Stomach (tissue), 9 donors: ENCODE results near the gene CRYGS. TPM values are rescaled to one million over a fixed set of nuclear protein-coding genes. Genes with fewer than 3 reads are reported as not detected.

Experiments used
- DNase-seq, 2 donors: peaks; one replicate each; pipeline versions ENCODE4 v3.0.0 to v3.0.0-alpha.2; 2013 to 2019
- H3K27ac ChIP-seq, 5 donors: fragments of 200-600 bp in 4 of 5; sonication (generic) in 4 of 5; one replicate each; pipeline ENCODE4 v1.5.1; 2013 to 2019; ENCODE audit warnings: mild to moderate bottlenecking in 1 of 5, moderate library complexity in 1 of 5
- H3K27me3 ChIP-seq, 3 donors: fragments of 200-600 bp; sonication (generic); one replicate each; pipeline ENCODE4 v1.5.1; 2017 to 2019; ENCODE audit warnings: mixed run types in 1 of 3
- H3K36me3 ChIP-seq, 4 donors: fragments of 200-600 bp; sonication (generic); 1 replicate in 3 of 4; 2 replicates in 1 of 4; pipeline ENCODE4 v1.5.1; 2016 to 2019
- H3K4me1 ChIP-seq, 4 donors: fragments of 200-600 bp; sonication (generic); one replicate each; pipeline ENCODE4 v1.5.1; 2016 to 2019
- H3K4me3 ChIP-seq, 4 donors: fragments of 200-600 bp; sonication (generic) in 3 of 4; one replicate each; pipeline ENCODE4 v1.5.1; 2016 to 2019; ENCODE audit warnings: mild to moderate bottlenecking in 1 of 4
- H3K9me3 ChIP-seq, 4 donors: fragments of 200-600 bp; sonication (generic); one replicate each; pipeline ENCODE4 v1.5.1; 2016 to 2019
- EP300 ChIP-seq: sonication (generic); formaldehyde crosslinking; IDR thresholded peaks from one replicate; pipeline ENCODE4 v1.6.1; 2017; ENCODE audit warnings: antibody characterized with exemption
- POLR2A ChIP-seq, 4 donors: fragments of 450-650 bp; IDR thresholded peaks; one replicate each; pipeline ENCODE4 v1.6.1; 2016; ENCODE audit warnings: antibody characterized with exemption in 4 of 4, control low read depth in 2 of 4, mild to moderate bottlenecking in 1 of 4, moderate library complexity in 1 of 4
- POLR2AphosphoS5 ChIP-seq, 3 donors: sonication (generic); formaldehyde crosslinking; IDR thresholded peaks; one replicate each; pipeline ENCODE4 v1.6.1; 2016; ENCODE audit warnings: antibody characterized with exemption in 3 of 3
- WGBS, 5 donors: extraction: QIAGEN DNeasy Blood & Tissue Kit in 3 of 5; methylation state at CpG; one replicate each; pipeline versions ENCODE4 v1.1.5 to v1.1.7; 2013 to 2018; 5-methylcytosine and 5-hydroxymethylcytosine counted together
- intact Hi-C: fragments of 100-400 bp; cut with DNase I; formaldehyde crosslinking; loops from one replicate; pipeline ENCODE4 v1.15.1; 2023; ENCODE audit warnings: low total_unique reads
- polyA plus RNA-seq, 3 donors: library from polyadenylated mRNA; stranded (reverse); fragments of 200-250 nt; gene quantifications; one replicate each; pipeline ENCODE4 v1.2.3, GENCODE V29; 2013
- total RNA-seq, 5 donors: library from RNA; depleted of rRNA; stranded (reverse); fragments of >200 nt; gene quantifications; one replicate each; pipeline versions ENCODE4 v1.1.0 to v1.2.3, GENCODE V29; 2014 to 2016
- TF ChIP-seq, protein P1 (sequence below), 7 experiments: fragments of 450-650 bp in 4 of 7; fragments of 200-600 bp in 3 of 7; sonication (generic) in 3 of 7; IDR thresholded peaks; one replicate each; pipeline ENCODE4 v1.5.1; 2016 to 2019; ENCODE audit warnings: antibody characterized with exemption in 7 of 7, control low read depth in 2 of 7, mild to moderate bottlenecking in 1 of 7
- donor health status: healthy with polysubstance abuse.
- donor health status: Bipolar disorder and iron deficiency.
- donor health status: healthy.

Gene CRYGS
- total and polyA plus RNA-seq, 8 donors: 1.8 to 6.6 (median 4.7) TPM; not detected in 2

GRCh38 chr3:186567072-186567921, 23.1 kb upstream of the CRYGS start, which contains the start of gene TBCCD1:
TSS of gene TBCCD1 (minus strand) at chr3:186567339. CDS start at chr3:186564329, 3,010 bp downstream.
- DNase-seq: peak; percentile 95 to 97
- Histone ChIP-seq H3K27ac (peak within 1 kb of the TSS; percentile 84 to 93 (median 92)), H3K4me3 (peak within 1 kb of the TSS; percentile 61 to 94 (median 82)), H3K36me3 (peaks cover 5 to 23% (median 14%) of the 10 kb centered on the region in 4 donors), H3K27me3 (no peaks in the 10 kb centered on the region), H3K4me1 (peaks cover 26 to 82% (median 58%) of the 10 kb centered on the region in 4 donors), H3K9me3 (no peaks in the 10 kb centered on the region)
- 0 to 1% (median 0%) methylated on average over 6 to 66 of the region's 66 CpGs for WGBS, 5 donors
- TF ChIP-seq, protein P1, sequence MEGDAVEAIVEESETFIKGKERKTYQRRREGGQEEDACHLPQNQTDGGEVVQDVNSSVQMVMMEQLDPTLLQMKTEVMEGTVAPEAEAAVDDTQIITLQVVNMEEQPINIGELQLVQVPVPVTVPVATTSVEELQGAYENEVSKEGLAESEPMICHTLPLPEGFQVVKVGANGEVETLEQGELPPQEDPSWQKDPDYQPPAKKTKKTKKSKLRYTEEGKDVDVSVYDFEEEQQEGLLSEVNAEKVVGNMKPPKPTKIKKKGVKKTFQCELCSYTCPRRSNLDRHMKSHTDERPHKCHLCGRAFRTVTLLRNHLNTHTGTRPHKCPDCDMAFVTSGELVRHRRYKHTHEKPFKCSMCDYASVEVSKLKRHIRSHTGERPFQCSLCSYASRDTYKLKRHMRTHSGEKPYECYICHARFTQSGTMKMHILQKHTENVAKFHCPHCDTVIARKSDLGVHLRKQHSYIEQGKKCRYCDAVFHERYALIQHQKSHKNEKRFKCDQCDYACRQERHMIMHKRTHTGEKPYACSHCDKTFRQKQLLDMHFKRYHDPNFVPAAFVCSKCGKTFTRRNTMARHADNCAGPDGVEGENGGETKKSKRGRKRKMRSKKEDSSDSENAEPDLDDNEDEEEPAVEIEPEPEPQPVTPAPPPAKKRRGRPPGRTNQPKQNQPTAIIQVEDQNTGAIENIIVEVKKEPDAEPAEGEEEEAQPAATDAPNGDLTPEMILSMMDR (IDR thresholded peaks at IDR 0.05): no peak
- TF ChIP-seq EP300 (no peak), POLR2A (IDR thresholded peaks at IDR 0.05) (peak in 1 of 4 donors; percentile 76), POLR2AphosphoS5 (IDR thresholded peaks at IDR 0.05) (peak; percentile 79 to 96 (median 96))
- intact Hi-C loops: no loop called here

DNA sequence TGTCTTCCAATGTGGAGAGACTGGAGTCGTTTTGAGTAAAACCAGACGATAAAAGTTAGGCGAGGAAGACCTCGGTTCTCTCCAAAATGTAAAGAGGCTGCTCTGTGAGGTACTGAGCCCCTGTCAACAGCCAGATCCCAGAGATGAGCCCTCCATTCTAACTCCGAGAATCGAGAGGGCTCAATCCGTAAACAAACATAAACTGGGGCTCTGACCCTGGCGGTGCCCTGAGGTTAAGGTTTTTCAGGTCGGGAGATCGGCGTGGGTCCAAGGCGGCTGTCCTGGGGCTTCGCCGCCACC, 22.5 kb upstream of the CRYGS start:
- H3K4me3 ChIP-seq: peak overlapping the region; percentile 61 to 94 (median 82)
- H3K9me3 ChIP-seq: no peaks in the 10 kb centered on the region
- peak overlapping the region; percentile 84 to 93 (median 92) for H3K27ac ChIP-seq
- DNase-seq: no peak
- no peaks in the 10 kb centered on the region for H3K27me3 ChIP-seq
- intact Hi-C loops: no loop called here
- H3K36me3 ChIP-seq: peaks cover 0 to 22% (median 17%) of the 10 kb centered on the region in 4 donors
- WGBS, 5 donors: 0 to 1% (median 0%) methylated on average over 12 to 14 of the region's 14 CpGs
- H3K4me1 ChIP-seq: peaks cover 23 to 80% (median 55%) of the 10 kb centered on the region in 4 donors
- TF ChIP-seq POLR2AphosphoS5 (IDR thresholded peaks at IDR 0.05): no peak
- no peak for TF ChIP-seq EP300
- TF ChIP-seq, protein P1 (IDR thresholded peaks at IDR 0.05): no peak
- no peak for TF ChIP-seq POLR2A (IDR thresholded peaks at IDR 0.05)

GRCh38 chr3:186564586-186564985, 20.4 kb upstream of the CRYGS start:
- peaks cover 0 to 23% (median 21%) of the 10 kb centered on the region in 4 donors for H3K36me3 ChIP-seq
- no peak for TF ChIP-seq POLR2AphosphoS5 (IDR thresholded peaks at IDR 0.05)
- TF ChIP-seq, protein P1 (IDR thresholded peaks at IDR 0.05): no peak
- no peak for TF ChIP-seq POLR2A (IDR thresholded peaks at IDR 0.05)
- TF ChIP-seq EP300: no peak
- no peaks in the 10 kb centered on the region for H3K27me3 ChIP-seq
- no peaks in the 10 kb centered on the region for H3K9me3 ChIP-seq
- DNase-seq: no peak
- intact Hi-C loops: no loop called here
- H3K4me3 ChIP-seq: no peak overlapping the region
- peaks cover 12 to 77% (median 47%) of the 10 kb centered on the region in 4 donors for H3K4me1 ChIP-seq
- no peak overlapping the region for H3K27ac ChIP-seq

DNA sequence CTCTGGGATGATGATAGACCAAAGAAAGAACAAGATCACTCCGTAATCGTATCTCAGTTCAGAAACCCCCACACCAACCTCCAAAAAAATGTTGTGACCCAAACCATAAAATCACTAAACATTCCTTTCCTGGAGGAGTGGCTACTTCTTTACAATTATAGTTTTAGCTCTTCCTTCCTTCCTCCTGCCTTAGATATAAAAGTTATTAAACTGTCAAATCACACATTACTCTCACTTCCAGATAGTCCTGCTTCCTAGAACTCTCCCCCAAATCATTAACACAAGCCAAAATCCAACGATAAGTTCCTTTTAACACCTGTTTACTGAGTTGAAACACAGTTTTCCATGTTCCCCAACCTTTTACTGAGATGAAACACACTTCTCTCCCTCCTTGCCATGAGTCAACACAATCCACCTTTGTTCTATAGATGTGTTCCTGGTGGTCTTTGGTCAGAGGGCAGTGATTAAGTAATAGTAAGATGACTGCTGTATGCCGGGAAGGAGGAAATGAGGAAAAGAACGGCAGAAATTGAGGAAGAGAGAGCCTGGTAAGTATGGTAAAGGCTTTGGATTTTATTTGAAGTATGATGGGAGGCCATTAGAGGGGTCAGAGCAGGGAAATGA, 8.3 kb upstream of the CRYGS start:
- TF ChIP-seq POLR2AphosphoS5 (IDR thresholded peaks at IDR 0.05) (no peak), EP300 (no peak), POLR2A (IDR thresholded peaks at IDR 0.05) (no peak)
- TF ChIP-seq, protein P1 (IDR thresholded peaks at IDR 0.05): no peak
- Histone ChIP-seq H3K4me1 (no peaks in the 10 kb centered on the region), H3K4me3 (no peak overlapping the region), H3K36me3 (peaks cover 26 to 100% (median 96%) of the 10 kb centered on the region in 4 donors), H3K9me3 (no peaks in the 10 kb centered on the region), H3K27me3 (no peaks in the 10 kb centered on the region), H3K27ac (no peak overlapping the region)
- 65 to 72% (median 68%) methylated on average over 5 of the region's 5 CpGs for WGBS, 5 donors
- intact Hi-C loops: no loop called here
- DNase-seq: no peak
